Measurements from ENCODE around the gene PRELID3B.

PRELID3B gene

DNA sequence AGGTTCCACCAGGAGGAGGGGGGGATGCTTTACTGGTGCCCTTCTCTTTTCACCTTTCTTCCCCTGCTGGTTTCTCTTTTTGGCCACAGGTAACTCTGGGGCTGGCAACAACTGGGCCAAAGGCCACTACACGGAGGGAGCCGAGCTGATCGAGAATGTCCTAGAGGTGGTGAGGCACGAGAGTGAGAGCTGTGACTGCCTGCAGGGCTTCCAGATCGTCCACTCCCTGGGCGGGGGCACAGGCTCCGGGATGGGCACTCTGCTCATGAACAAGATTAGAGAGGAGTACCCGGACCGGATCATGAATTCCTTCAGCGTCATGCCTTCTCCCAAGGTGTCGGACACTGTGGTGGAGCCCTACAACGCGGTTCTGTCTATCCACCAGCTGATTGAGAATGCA lies 19.0 kb downstream of the PRELID3B start:
- H3K4me3 ChIP-seq (ENCODE audit: low read depth, low read length) = no peak overlapping the region
- TF ChIP-seq, protein P1, sequence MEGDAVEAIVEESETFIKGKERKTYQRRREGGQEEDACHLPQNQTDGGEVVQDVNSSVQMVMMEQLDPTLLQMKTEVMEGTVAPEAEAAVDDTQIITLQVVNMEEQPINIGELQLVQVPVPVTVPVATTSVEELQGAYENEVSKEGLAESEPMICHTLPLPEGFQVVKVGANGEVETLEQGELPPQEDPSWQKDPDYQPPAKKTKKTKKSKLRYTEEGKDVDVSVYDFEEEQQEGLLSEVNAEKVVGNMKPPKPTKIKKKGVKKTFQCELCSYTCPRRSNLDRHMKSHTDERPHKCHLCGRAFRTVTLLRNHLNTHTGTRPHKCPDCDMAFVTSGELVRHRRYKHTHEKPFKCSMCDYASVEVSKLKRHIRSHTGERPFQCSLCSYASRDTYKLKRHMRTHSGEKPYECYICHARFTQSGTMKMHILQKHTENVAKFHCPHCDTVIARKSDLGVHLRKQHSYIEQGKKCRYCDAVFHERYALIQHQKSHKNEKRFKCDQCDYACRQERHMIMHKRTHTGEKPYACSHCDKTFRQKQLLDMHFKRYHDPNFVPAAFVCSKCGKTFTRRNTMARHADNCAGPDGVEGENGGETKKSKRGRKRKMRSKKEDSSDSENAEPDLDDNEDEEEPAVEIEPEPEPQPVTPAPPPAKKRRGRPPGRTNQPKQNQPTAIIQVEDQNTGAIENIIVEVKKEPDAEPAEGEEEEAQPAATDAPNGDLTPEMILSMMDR (IDR thresholded peaks at IDR 0.05; ENCODE audit: insufficient read depth, low read depth, low read length, missing control alignments) = no peak

DNA sequence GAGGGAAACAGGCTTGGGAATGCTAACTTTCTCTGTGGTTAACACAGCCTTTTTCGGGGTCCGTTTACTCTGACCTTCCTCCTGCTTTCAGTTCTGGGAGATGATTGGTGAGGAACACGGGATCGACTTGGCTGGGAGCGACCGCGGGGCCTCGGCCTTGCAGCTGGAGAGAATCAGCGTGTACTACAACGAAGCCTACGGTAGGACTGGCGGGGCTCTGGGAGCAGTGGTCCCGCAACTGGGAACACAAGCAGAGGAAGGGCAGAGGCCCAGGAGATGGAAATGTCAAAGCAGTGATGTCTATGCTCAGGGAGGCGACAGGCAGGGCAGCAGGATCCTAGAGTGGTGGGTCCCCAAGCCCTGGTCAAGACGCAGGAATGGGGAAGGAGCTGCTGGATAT lies 19.8 kb downstream of the PRELID3B start:
- TF ChIP-seq, protein P1 (IDR thresholded peaks at IDR 0.05; ENCODE audit: insufficient read depth, low read depth, low read length, missing control alignments) = no peak

More for the DNA sequence above, 19.0 kb downstream of the PRELID3B start:
- DNase-seq (ENCODE audit: low read depth) = no peak

GRCh38 chr20:59020938-59021551 lies 21.5 kb downstream of the PRELID3B start:
- no peak overlapping the region for H3K4me3 ChIP-seq (ENCODE audit: low read depth, low read length)
- TF ChIP-seq, protein P1 (IDR thresholded peaks at IDR 0.05; ENCODE audit: insufficient read depth, low read depth, low read length, missing control alignments) = no peak

More for the DNA sequence above, 19.8 kb downstream of the PRELID3B start:
- DNase-seq (ENCODE audit: low read depth) = no peak
- H3K4me3 ChIP-seq (ENCODE audit: low read depth, low read length) = no peak overlapping the region

DNA sequence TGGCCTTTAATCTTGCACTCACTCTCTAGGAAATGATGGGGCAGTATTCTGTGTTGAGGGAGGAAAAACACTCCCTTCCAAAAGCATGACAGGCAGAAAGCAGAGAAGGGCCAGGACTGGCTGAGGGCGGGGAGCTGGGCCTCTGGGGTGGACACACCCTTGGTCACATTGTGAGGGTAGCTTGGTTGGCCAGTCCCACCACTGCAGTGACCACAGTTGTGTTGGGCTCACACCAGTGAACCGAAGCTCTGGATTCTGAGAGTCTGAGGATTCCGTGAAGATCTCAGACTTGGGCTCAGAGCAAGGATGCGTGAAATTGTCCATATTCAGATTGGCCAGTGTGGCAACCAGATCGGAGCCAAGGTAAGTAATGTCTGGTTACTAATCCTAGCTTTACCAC lies 23.4 kb downstream of the PRELID3B start, which contains the start of gene TUBB1:
TUBB1 (plus strand) TSS at position 213 of the 400 bp plus-strand sequence; CDS start at position 307, 94 bp downstream.
- TF ChIP-seq, protein P1 (IDR thresholded peaks at IDR 0.05; ENCODE audit: insufficient read depth, low read depth, low read length, missing control alignments) = no peak
- DNase-seq (ENCODE audit: low read depth) = no peak
- no peak within 1 kb of the TSS for H3K4me3 ChIP-seq (ENCODE audit: low read depth, low read length)

More at GRCh38 chr20:59020938-59021551, 21.5 kb downstream of the PRELID3B start:
- DNase-seq (ENCODE audit: low read depth) = no peak

DNA sequence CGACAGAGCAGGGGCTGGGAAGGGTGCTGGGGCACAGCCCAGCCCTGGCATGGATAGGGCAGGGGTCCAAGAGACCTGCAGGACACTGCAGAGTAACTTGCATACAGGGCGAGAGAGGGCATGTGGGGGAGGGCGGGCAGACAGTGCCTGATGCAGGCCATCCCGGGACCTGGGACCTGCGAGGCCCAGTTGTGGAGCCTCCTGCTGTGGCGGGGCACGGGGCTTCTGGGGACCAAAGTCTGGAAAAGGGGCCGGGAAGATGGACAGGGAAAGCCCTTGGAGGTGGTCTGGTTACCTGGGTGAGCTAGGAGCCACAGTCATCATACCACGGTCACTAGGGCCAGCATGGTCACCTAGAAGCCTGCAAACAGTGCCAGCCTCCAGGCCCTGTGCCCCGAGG lies 23.8 kb downstream of the PRELID3B start:
- no peak for DNase-seq (ENCODE audit: low read depth)
- no peak overlapping the region for H3K4me3 ChIP-seq (ENCODE audit: low read depth, low read length)
- TF ChIP-seq, protein P1 (IDR thresholded peaks at IDR 0.05; ENCODE audit: insufficient read depth, low read depth, low read length, missing control alignments) = no peak

DNA sequence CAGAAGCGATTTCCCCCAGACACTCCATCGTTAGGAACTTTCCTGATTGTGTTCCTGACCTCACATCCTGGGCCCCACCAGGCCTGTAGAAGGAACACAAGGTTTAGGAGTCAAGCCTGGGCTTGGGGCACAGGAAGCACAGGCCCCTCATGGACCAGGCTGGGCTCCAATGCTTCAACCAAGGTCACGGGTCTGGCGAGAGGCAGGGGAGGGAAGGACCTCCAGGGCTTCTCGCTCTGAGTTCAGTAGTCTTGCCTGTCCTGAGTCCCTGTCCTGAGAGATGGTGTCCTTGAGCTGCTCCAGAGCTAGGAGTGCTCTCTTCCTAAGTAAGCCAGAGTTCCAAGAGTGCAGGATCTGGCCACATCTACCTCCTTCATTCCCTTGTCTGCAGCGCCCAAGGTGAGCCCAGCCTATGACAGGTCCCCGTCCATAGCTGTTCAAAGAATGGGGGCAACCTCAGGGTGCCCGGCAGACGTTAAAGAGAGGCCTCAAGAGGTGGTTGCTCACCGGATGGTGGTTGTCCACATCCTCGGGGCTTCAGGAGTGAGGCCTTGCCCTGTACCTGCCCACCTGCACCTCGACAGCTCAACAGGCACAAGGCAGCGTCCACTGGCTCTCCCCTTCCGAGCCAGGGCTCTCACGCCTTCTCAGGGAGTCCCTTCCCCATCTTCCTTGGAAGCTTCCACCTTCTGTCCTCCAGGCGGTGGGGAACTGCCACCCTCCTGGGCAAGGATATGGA lies 24.9 kb downstream of the PRELID3B start:
- H3K4me3 ChIP-seq (ENCODE audit: low read depth, low read length) = no peak overlapping the region
- TF ChIP-seq, protein P1 (IDR thresholded peaks at IDR 0.05; ENCODE audit: insufficient read depth, low read depth, low read length, missing control alignments) = no peak
- no peak for DNase-seq (ENCODE audit: low read depth)

All from GM12865 (cell line).